ENCODE data around the gene AHNAK. TPM values are rescaled to one million over a fixed set of nuclear protein-coding genes. Genes with fewer than 3 reads are reported as not detected.
"Not testable (repeated sequence)": the region's sequence is repeated elsewhere in the genome, so short reads cannot be mapped to it uniquely, and the experiment has no call there.

The AHNAK gene
- polyA plus RNA-seq, 1 donor = 240 TPM

GRCh38 chr11:62532096-62532495 lies 14.5 kb downstream of the AHNAK start:
- DNase-seq (ENCODE audit: low read depth) = no peak

GRCh38 chr11:62516736-62517371 lies 29.8 kb downstream of the AHNAK start:
- no peak for DNase-seq (ENCODE audit: low read depth)

GRCh38 chr11:62514151-62514550 lies 32.5 kb downstream of the AHNAK start:
- DNase-seq (ENCODE audit: low read depth) = no peak

- no peak for DNase-seq (ENCODE audit: low read depth)
Measured at GRCh38 chr11:62513626-62514025, 33.0 kb downstream of the AHNAK start.

- no peak for DNase-seq (ENCODE audit: low read depth)
Measured at GRCh38 chr11:62512961-62513360, 33.6 kb downstream of the AHNAK start.

GRCh38 chr11:62508336-62509058 lies 38.1 kb downstream of the AHNAK start:
- DNase-seq (ENCODE audit: low read depth) = no peak

GRCh38 chr11:62507125-62507422 lies 39.5 kb downstream of the AHNAK start:
- DNase-seq (ENCODE audit: low read depth) = no peak

- no peak for DNase-seq (ENCODE audit: low read depth)
Measured at GRCh38 chr11:62506413-62507124, 40.0 kb downstream of the AHNAK start.

- no peak for DNase-seq (ENCODE audit: low read depth)
Measured at GRCh38 chr11:62505440-62506091, 41.0 kb downstream of the AHNAK start.

- no peak for DNase-seq (ENCODE audit: low read depth)
Measured at GRCh38 chr11:62505059-62505439, 41.6 kb downstream of the AHNAK start.

- DNase-seq (ENCODE audit: low read depth) = no peak
Measured at GRCh38 chr11:62504158-62504973, 42.2 kb downstream of the AHNAK start.

GRCh38 chr11:62502030-62502730 lies 44.4 kb downstream of the AHNAK start:
- no peak for DNase-seq (ENCODE audit: low read depth)

- DNase-seq (ENCODE audit: low read depth) = no peak
Measured at GRCh38 chr11:62501432-62501891, 45.1 kb downstream of the AHNAK start.

- DNase-seq (ENCODE audit: low read depth) = no peak
Measured at GRCh38 chr11:62500650-62501030, 46.0 kb downstream of the AHNAK start.

GRCh38 chr11:62499944-62500649 lies 46.5 kb downstream of the AHNAK start:
- no peak for DNase-seq (ENCODE audit: low read depth)

GRCh38 chr11:62499311-62499943 lies 47.2 kb downstream of the AHNAK start:
- DNase-seq (ENCODE audit: low read depth) = not testable (repeated sequence)

- no peak for DNase-seq (ENCODE audit: low read depth)
Measured at GRCh38 chr11:62498492-62499286, 47.9 kb downstream of the AHNAK start.

- no peak for DNase-seq (ENCODE audit: low read depth)
Measured at GRCh38 chr11:62498031-62498430, 48.6 kb downstream of the AHNAK start.
